ENCODE results near the gene SUCLA2.

SUCLA2 gene

GRCh38 chr13:47997384-47997783, 3.7 kb downstream of the SUCLA2 start:
- Histone ChIP-seq H3K4me3 (IDR thresholded peaks at IDR 0.05; ENCODE audit: insufficient read depth, low read depth, low read length) (no peak overlapping the region), H3K9ac (no peak overlapping the region), H3K36me3 (ENCODE audit: insufficient read depth) (no peaks in the 10 kb centered on the region), H3K27ac (no peak overlapping the region), H3K79me2 (ENCODE audit: insufficient read depth, low read depth) (peaks cover 15% of the 10 kb centered on the region), H4K20me1 (ENCODE audit: insufficient read depth) (no peaks in the 10 kb centered on the region), H3K4me1 (ENCODE audit: low read depth, poor library complexity, severe bottlenecking) (peaks cover 6% of the 10 kb centered on the region), H2AFZ (ENCODE audit: low read depth) (no peak overlapping the region), H3K27me3 (ENCODE audit: insufficient read depth, low read depth) (no peaks in the 10 kb centered on the region), H3K4me2 (no peak overlapping the region)
- TF ChIP-seq CTCF (conservative IDR thresholded peaks at IDR 0.05; ENCODE audit: low read depth, low read length): no peak

GRCh38 chr13:47991859-47992258, 9.2 kb downstream of the SUCLA2 start:
- no peak for TF ChIP-seq CTCF (conservative IDR thresholded peaks at IDR 0.05; ENCODE audit: low read depth, low read length)
- H3K36me3 ChIP-seq (ENCODE audit: insufficient read depth): no peaks in the 10 kb centered on the region

GRCh38 chr13:47990920-47991466, 10.1 kb downstream of the SUCLA2 start:
- Histone ChIP-seq H3K79me2 (ENCODE audit: insufficient read depth, low read depth) (no peaks in the 10 kb centered on the region), H3K27me3 (ENCODE audit: insufficient read depth, low read depth) (no peaks in the 10 kb centered on the region), H3K9ac (no peak overlapping the region), H3K36me3 (ENCODE audit: insufficient read depth) (no peaks in the 10 kb centered on the region), H2AFZ (ENCODE audit: low read depth) (no peak overlapping the region), H3K4me1 (ENCODE audit: low read depth, poor library complexity, severe bottlenecking) (no peaks in the 10 kb centered on the region), H3K27ac (no peak overlapping the region), H4K20me1 (ENCODE audit: insufficient read depth) (no peaks in the 10 kb centered on the region), H3K4me2 (no peak overlapping the region), H3K4me3 (IDR thresholded peaks at IDR 0.05; ENCODE audit: insufficient read depth, low read depth, low read length) (no peak overlapping the region)
- no peak for TF ChIP-seq CTCF (conservative IDR thresholded peaks at IDR 0.05; ENCODE audit: low read depth, low read length)

More at GRCh38 chr13:47991859-47992258, 9.2 kb downstream of the SUCLA2 start:
- Histone ChIP-seq H3K9ac (no peak overlapping the region), H3K27me3 (ENCODE audit: insufficient read depth, low read depth) (no peaks in the 10 kb centered on the region), H2AFZ (ENCODE audit: low read depth) (no peak overlapping the region), H3K79me2 (ENCODE audit: insufficient read depth, low read depth) (no peaks in the 10 kb centered on the region), H3K27ac (no peak overlapping the region), H3K4me2 (no peak overlapping the region), H4K20me1 (ENCODE audit: insufficient read depth) (no peaks in the 10 kb centered on the region), H3K4me3 (IDR thresholded peaks at IDR 0.05; ENCODE audit: insufficient read depth, low read depth, low read length) (no peak overlapping the region), H3K4me1 (ENCODE audit: low read depth, poor library complexity, severe bottlenecking) (no peaks in the 10 kb centered on the region)

GRCh38 chr13:47990427-47990826, 10.6 kb downstream of the SUCLA2 start:
- no peaks in the 10 kb centered on the region for H3K36me3 ChIP-seq (ENCODE audit: insufficient read depth)
- no peaks in the 10 kb centered on the region for H3K4me1 ChIP-seq (ENCODE audit: low read depth, poor library complexity, severe bottlenecking)
- no peak overlapping the region for H3K27ac ChIP-seq
- no peaks in the 10 kb centered on the region for H3K27me3 ChIP-seq (ENCODE audit: insufficient read depth, low read depth)
- H3K9ac ChIP-seq: no peak overlapping the region
- H2AFZ ChIP-seq (ENCODE audit: low read depth): no peak overlapping the region
- no peak for TF ChIP-seq CTCF (conservative IDR thresholded peaks at IDR 0.05; ENCODE audit: low read depth, low read length)
- H3K4me3 ChIP-seq (IDR thresholded peaks at IDR 0.05; ENCODE audit: insufficient read depth, low read depth, low read length): no peak overlapping the region
- H4K20me1 ChIP-seq (ENCODE audit: insufficient read depth): no peaks in the 10 kb centered on the region
- no peaks in the 10 kb centered on the region for H3K79me2 ChIP-seq (ENCODE audit: insufficient read depth, low read depth)
- H3K4me2 ChIP-seq: no peak overlapping the region
